ENCODE measurements around the gene MAS1. TPM values are rescaled to one million over a fixed set of nuclear protein-coding genes. Genes with fewer than 3 reads are reported as not detected.

The MAS1 gene
- total and polyA plus RNA-seq, 2 donors (not counting 1 experiment from before 2014, with no cell fraction given), result not detected

DNA sequence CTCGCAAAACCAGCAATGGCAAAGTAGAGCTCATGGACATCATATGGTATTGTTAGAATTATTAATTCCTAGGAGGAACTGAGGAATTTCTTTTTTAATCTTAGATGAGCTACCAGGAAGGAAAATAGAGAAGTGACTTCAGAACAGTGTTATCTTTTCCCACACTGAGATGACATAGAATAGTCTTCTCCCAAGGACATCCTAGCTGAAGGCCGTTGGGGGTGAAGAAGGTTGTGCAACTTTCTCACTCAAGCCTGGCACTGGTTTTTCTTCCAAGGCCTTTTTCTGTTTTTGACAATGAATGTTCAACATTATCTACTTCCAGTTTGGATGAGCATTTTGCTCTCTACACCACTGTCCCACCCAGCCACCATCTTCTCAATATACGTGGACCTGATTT, 35.8 kb upstream of the MAS1 start:
- no peaks in the 10 kb centered on the region for H3K36me3 ChIP-seq (replicated peaks in 1 of 2; ENCODE audit: control extremely low read depth in 1 of 2, control insufficient read depth in 1 of 2, extremely low read depth in 1 of 2, insufficient read depth in 2 of 2, low read length in 1 of 2)
- 100% methylated on average over 1 of the region's 3 CpGs for WGBS (ENCODE audit: insufficient coverage)
- intact Hi-C loops (cut with micrococcal nuclease), result no loop called here

DNA sequence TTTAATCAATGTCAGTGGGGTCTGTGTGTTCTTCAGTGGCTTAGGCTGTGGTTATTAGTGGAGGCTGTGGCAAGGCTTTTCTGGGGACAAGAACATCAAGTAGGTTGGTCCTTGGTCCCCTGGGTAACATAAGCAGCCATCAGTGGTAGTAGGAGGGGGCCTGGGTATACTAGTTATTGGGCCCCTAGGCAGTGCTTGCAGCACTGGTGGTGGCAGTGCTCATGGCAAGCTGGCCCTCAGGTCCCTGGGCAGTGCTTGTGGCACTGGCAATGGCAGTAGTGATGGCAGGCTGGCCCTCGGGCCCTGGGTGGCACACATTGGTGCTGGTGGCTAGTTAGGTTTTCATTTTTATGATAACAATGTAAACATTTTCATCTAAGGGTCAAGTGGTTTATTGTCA, 32.5 kb upstream of the MAS1 start:
- intact Hi-C loops (cut with micrococcal nuclease), result no loop called here
- Mint-ChIP-seq H3K4me3 (no peak overlapping the region), H3K4me1 (no peaks in the 10 kb centered on the region), H3K27me3 (peaks cover 29% of the 10 kb centered on the region), H3K9me3 (ENCODE audit: insufficient read depth) (peaks cover 8% of the 10 kb centered on the region), H3K27ac (no peak overlapping the region)
- TF ChIP-seq, protein P1, sequence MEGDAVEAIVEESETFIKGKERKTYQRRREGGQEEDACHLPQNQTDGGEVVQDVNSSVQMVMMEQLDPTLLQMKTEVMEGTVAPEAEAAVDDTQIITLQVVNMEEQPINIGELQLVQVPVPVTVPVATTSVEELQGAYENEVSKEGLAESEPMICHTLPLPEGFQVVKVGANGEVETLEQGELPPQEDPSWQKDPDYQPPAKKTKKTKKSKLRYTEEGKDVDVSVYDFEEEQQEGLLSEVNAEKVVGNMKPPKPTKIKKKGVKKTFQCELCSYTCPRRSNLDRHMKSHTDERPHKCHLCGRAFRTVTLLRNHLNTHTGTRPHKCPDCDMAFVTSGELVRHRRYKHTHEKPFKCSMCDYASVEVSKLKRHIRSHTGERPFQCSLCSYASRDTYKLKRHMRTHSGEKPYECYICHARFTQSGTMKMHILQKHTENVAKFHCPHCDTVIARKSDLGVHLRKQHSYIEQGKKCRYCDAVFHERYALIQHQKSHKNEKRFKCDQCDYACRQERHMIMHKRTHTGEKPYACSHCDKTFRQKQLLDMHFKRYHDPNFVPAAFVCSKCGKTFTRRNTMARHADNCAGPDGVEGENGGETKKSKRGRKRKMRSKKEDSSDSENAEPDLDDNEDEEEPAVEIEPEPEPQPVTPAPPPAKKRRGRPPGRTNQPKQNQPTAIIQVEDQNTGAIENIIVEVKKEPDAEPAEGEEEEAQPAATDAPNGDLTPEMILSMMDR (IDR thresholded peaks at IDR 0.05), result no peak
- TF ChIP-seq EZH2 (IDR thresholded peaks at IDR 0.05; ENCODE audit: borderline replicate concordance, insufficient read depth, low read depth, low read length, poor library complexity, severe bottlenecking), result no peak
- no peak overlapping the region for H3K9ac ChIP-seq (ENCODE audit: low read length)
- no peaks in the 10 kb centered on the region for H3K4me1 ChIP-seq (ENCODE audit: control insufficient read depth in 2 of 2, insufficient read depth in 2 of 2, low read length in 2 of 2)
- H4K20me1 ChIP-seq (ENCODE audit: control insufficient read depth, insufficient read depth, low read length, poor library complexity, severe bottlenecking), result no peaks in the 10 kb centered on the region
- H3K79me2 ChIP-seq (ENCODE audit: control insufficient read depth, insufficient read depth, low read length), result no peaks in the 10 kb centered on the region
- no peak overlapping the region for H3K4me3 ChIP-seq (ENCODE audit: control extremely low read depth in 1 of 5, extremely low read depth in 1 of 5, insufficient read depth in 1 of 5, low read depth in 2 of 5, low read length in 4 of 5)
- peaks cover 0 to 3% (median 0%) of the 10 kb centered on the region in 3 donors for H3K9me3 ChIP-seq (ENCODE audit: control extremely low read depth in 1 of 3, control insufficient read depth in 2 of 3, insufficient read depth in 1 of 3, low read length in 2 of 3)
- CTCF ChIA-PET, result no interaction called here
- no peak overlapping the region for H3K4me2 ChIP-seq (replicated peaks; ENCODE audit: low read depth, low read length, poor library complexity, severe bottlenecking)
- H3K27ac ChIP-seq (ENCODE audit: low read length in 2 of 2), result no peak overlapping the region
- DNase-seq (no peak), ATAC-seq (ENCODE audit: low read depth) (no peak)
- no peak overlapping the region for H2AFZ ChIP-seq (ENCODE audit: insufficient read depth, low read depth, low read length, poor library complexity, severe bottlenecking)
- no peaks in the 10 kb centered on the region for H3K36me3 ChIP-seq (replicated peaks in 1 of 2; ENCODE audit: control extremely low read depth in 1 of 2, control insufficient read depth in 1 of 2, extremely low read depth in 1 of 2, insufficient read depth in 2 of 2, low read length in 1 of 2)
- peaks cover 0 to 9% (median 3%) of the 10 kb centered on the region in 4 experiments for H3K27me3 ChIP-seq (replicated peaks in 1 of 4; ENCODE audit: control extremely low read depth in 1 of 4, control insufficient read depth in 3 of 4, insufficient read depth in 4 of 4, low read length in 3 of 4)
- WGBS (ENCODE audit: insufficient coverage), result no CpG with 5 or more reads among the region's 1 CpG
- POLR2A ChIA-PET, result no interaction called here

More for the DNA sequence above, 35.8 kb upstream of the MAS1 start:
- peaks cover 0 to 3% (median 0%) of the 10 kb centered on the region in 3 donors for H3K9me3 ChIP-seq (ENCODE audit: control extremely low read depth in 1 of 3, control insufficient read depth in 2 of 3, insufficient read depth in 1 of 3, low read length in 2 of 3)
- no peaks in the 10 kb centered on the region for H3K4me1 Mint-ChIP-seq
- H3K4me1 ChIP-seq (ENCODE audit: control insufficient read depth in 2 of 2, insufficient read depth in 2 of 2, low read length in 2 of 2), result no peaks in the 10 kb centered on the region
- ATAC-seq (ENCODE audit: low read depth) (no peak), DNase-seq (no peak)
- H3K9me3 Mint-ChIP-seq (ENCODE audit: insufficient read depth), result peaks cover 8% of the 10 kb centered on the region
- no peaks in the 10 kb centered on the region for H3K79me2 ChIP-seq (ENCODE audit: control insufficient read depth, insufficient read depth, low read length)
- H3K4me2 ChIP-seq (replicated peaks; ENCODE audit: low read depth, low read length, poor library complexity, severe bottlenecking), result no peak overlapping the region
- H4K20me1 ChIP-seq (ENCODE audit: control insufficient read depth, insufficient read depth, low read length, poor library complexity, severe bottlenecking), result no peaks in the 10 kb centered on the region
- H3K27me3 Mint-ChIP-seq, result peaks cover 14% of the 10 kb centered on the region
- no peak for TF ChIP-seq EZH2 (IDR thresholded peaks at IDR 0.05; ENCODE audit: borderline replicate concordance, insufficient read depth, low read depth, low read length, poor library complexity, severe bottlenecking)
- TF ChIP-seq, protein P1 (IDR thresholded peaks at IDR 0.05), result no peak
- H3K27ac Mint-ChIP-seq, result no peak overlapping the region
- H3K27me3 ChIP-seq (replicated peaks in 1 of 4; ENCODE audit: control extremely low read depth in 1 of 4, control insufficient read depth in 3 of 4, insufficient read depth in 4 of 4, low read length in 3 of 4), result peaks cover 0 to 2% (median 0%) of the 10 kb centered on the region in 4 experiments
- H2AFZ ChIP-seq (ENCODE audit: insufficient read depth, low read depth, low read length, poor library complexity, severe bottlenecking), result no peak overlapping the region
- no peak overlapping the region for H3K27ac ChIP-seq (ENCODE audit: low read length in 2 of 2)
- H3K9ac ChIP-seq (ENCODE audit: low read length), result no peak overlapping the region
- H3K4me3 ChIP-seq (ENCODE audit: control extremely low read depth in 1 of 5, extremely low read depth in 1 of 5, insufficient read depth in 1 of 5, low read depth in 2 of 5, low read length in 4 of 5), result no peak overlapping the region
- ChIA-PET CTCF (no interaction called here), POLR2A (interaction anchor here (1.2 kb wide), 1 partner anchor 134 kb away, joined by 4 read pairs; no protein-coding TSS in a partner anchor)
- H3K4me3 Mint-ChIP-seq, result no peak overlapping the region

Measured in B cell (primary cell).